Subcutaneous abdominal adipose tissue (tissue), 5 donors: Measurements from ENCODE around the gene UBE3A.
A peak's percentile ranks its signal among the peaks of the same experiment; 100 is the strongest.

Experiments
- H3K27ac ChIP-seq: one replicate; pipeline ENCODE4 v1.7.0; 2013; ENCODE audit warnings: low read depth, mild to moderate bottlenecking, inconsistent platforms, low read length, moderate library complexity
- H3K27me3 ChIP-seq, 5 donors: one replicate each; pipeline ENCODE4 v1.7.0; 2013; ENCODE audit warnings: low read length in 5 of 5, inconsistent platforms in 1 of 5; ENCODE audit not compliant: control insufficient read depth in 5 of 5, insufficient read depth in 4 of 5
- H3K36me3 ChIP-seq, 5 donors: one replicate each; pipeline ENCODE4 v1.7.0; 2013; ENCODE audit warnings: low read length in 5 of 5; ENCODE audit not compliant: control insufficient read depth in 5 of 5, insufficient read depth in 5 of 5
- H3K4me1 ChIP-seq, 5 donors: one replicate each; pipeline ENCODE4 v1.7.0; 2013; ENCODE audit warnings: low read length in 5 of 5, mild to moderate bottlenecking in 3 of 5, moderate library complexity in 1 of 5; ENCODE audit not compliant: control insufficient read depth in 5 of 5, insufficient read depth in 5 of 5
- H3K4me3 ChIP-seq, 5 donors: one replicate each; pipeline ENCODE4 v1.7.0; 2013; ENCODE audit warnings: low read length in 5 of 5, low read depth in 1 of 5
- H3K9ac ChIP-seq, 5 donors: one replicate each; pipeline ENCODE4 v1.7.0; 2013; ENCODE audit warnings: low read length in 5 of 5, mild to moderate bottlenecking in 4 of 5, moderate library complexity in 3 of 5
- H3K9me3 ChIP-seq, 5 donors: one replicate each; pipeline ENCODE4 v1.7.0; 2013; ENCODE audit warnings: low read length in 5 of 5; ENCODE audit not compliant: control insufficient read depth in 5 of 5
- donor health status: healthy.
- donor health status: healthy.
- donor health status: healthy.
- donor health status: healthy.
- donor health status: healthy.

UBE3A gene

GRCh38 chr15:25438601-25439368, at the start of gene UBE3A:
Gene UBE3A, minus strand, starts transcription at chr15:25439024. Its CDS starts 29,917 bp downstream, at chr15:25409107.
- Histone ChIP-seq H3K36me3 (no peaks in the 10 kb centered on the region), H3K4me3 (peak within 1 kb of the TSS; percentile 90 to 91 (median 90)), H3K4me1 (peaks cover 0 to 42% (median 36%) of the 10 kb centered on the region in 5 donors), H3K27ac (peak within 1 kb of the TSS; percentile 95), H3K27me3 (no peaks in the 10 kb centered on the region), H3K9me3 (no peaks in the 10 kb centered on the region), H3K9ac (peak within 1 kb of the TSS; percentile 89 to 99 (median 97))

- Histone ChIP-seq H3K4me1 (no peaks in the 10 kb centered on the region), H3K36me3 (no peaks in the 10 kb centered on the region), H3K27me3 (no peaks in the 10 kb centered on the region), H3K9me3 (peaks cover 0 to 29% (median 15%) of the 10 kb centered on the region in 5 donors), H3K4me3 (no peak overlapping the region), H3K27ac (no peak overlapping the region), H3K9ac (no peak overlapping the region)
Observed at GRCh38 chr15:25487226-25487884, 48.5 kb upstream of the UBE3A start.

- Histone ChIP-seq H3K27me3 (no peaks in the 10 kb centered on the region), H3K4me3 (no peak overlapping the region), H3K9me3 (peaks cover 0 to 22% (median 10%) of the 10 kb centered on the region in 5 donors), H3K36me3 (no peaks in the 10 kb centered on the region), H3K9ac (no peak overlapping the region), H3K27ac (no peak overlapping the region), H3K4me1 (peaks cover 0 to 5% (median 4%) of the 10 kb centered on the region in 5 donors)
Observed at GRCh38 chr15:25486051-25486450, 47.2 kb upstream of the UBE3A start.

GRCh38 chr15:25481208-25481859, 42.5 kb upstream of the UBE3A start:
- H3K9me3 ChIP-seq, result peaks cover 0 to 2% (median 0%) of the 10 kb centered on the region in 5 donors
- no peaks in the 10 kb centered on the region for H3K36me3 ChIP-seq
- H3K4me1 ChIP-seq, result peaks cover 0 to 9% (median 5%) of the 10 kb centered on the region in 5 donors
- no peak overlapping the region for H3K27ac ChIP-seq
- no peak overlapping the region for H3K9ac ChIP-seq
- peak overlapping the region in 2 of 5 donors; percentile 11 to 39 for H3K4me3 ChIP-seq
- peaks cover 0 to 2% (median 0%) of the 10 kb centered on the region in 5 donors for H3K27me3 ChIP-seq

GRCh38 chr15:25478313-25478712, 39.5 kb upstream of the UBE3A start:
- Histone ChIP-seq H3K4me3 (no peak overlapping the region), H3K9ac (no peak overlapping the region), H3K9me3 (peaks cover 0 to 3% (median 0%) of the 10 kb centered on the region in 5 donors), H3K27ac (no peak overlapping the region), H3K4me1 (peaks cover 0 to 9% (median 5%) of the 10 kb centered on the region in 5 donors), H3K36me3 (no peaks in the 10 kb centered on the region), H3K27me3 (peaks cover 0 to 2% (median 0%) of the 10 kb centered on the region in 5 donors)

GRCh38 chr15:25477816-25478215, 39.0 kb upstream of the UBE3A start:
- peaks cover 0 to 9% (median 5%) of the 10 kb centered on the region in 5 donors for H3K4me1 ChIP-seq
- H3K9me3 ChIP-seq, result peaks cover 0 to 3% (median 0%) of the 10 kb centered on the region in 5 donors
- peaks cover 0 to 2% (median 0%) of the 10 kb centered on the region in 5 donors for H3K27me3 ChIP-seq
- no peak overlapping the region for H3K4me3 ChIP-seq
- no peak overlapping the region for H3K27ac ChIP-seq
- no peaks in the 10 kb centered on the region for H3K36me3 ChIP-seq
- H3K9ac ChIP-seq, result no peak overlapping the region

GRCh38 chr15:25474251-25474650, 35.4 kb upstream of the UBE3A start:
- H3K36me3 ChIP-seq, result no peaks in the 10 kb centered on the region
- H3K27me3 ChIP-seq, result no peaks in the 10 kb centered on the region
- no peak overlapping the region for H3K9ac ChIP-seq
- H3K4me1 ChIP-seq, result no peaks in the 10 kb centered on the region
- no peak overlapping the region for H3K27ac ChIP-seq
- H3K4me3 ChIP-seq, result no peak overlapping the region
- peaks cover 0 to 11% (median 0%) of the 10 kb centered on the region in 5 donors for H3K9me3 ChIP-seq

GRCh38 chr15:25470230-25470629, 31.4 kb upstream of the UBE3A start:
- Histone ChIP-seq H3K4me1 (no peaks in the 10 kb centered on the region), H3K36me3 (no peaks in the 10 kb centered on the region), H3K27me3 (no peaks in the 10 kb centered on the region), H3K9ac (no peak overlapping the region), H3K27ac (no peak overlapping the region), H3K9me3 (peaks cover 0 to 11% (median 0%) of the 10 kb centered on the region in 5 donors), H3K4me3 (no peak overlapping the region)

- no peak overlapping the region for H3K27ac ChIP-seq
- H3K4me3 ChIP-seq, result no peak overlapping the region
- H3K9me3 ChIP-seq, result peaks cover 0 to 10% (median 0%) of the 10 kb centered on the region in 5 donors
- H3K36me3 ChIP-seq, result no peaks in the 10 kb centered on the region
- no peaks in the 10 kb centered on the region for H3K27me3 ChIP-seq
- H3K9ac ChIP-seq, result no peak overlapping the region
- H3K4me1 ChIP-seq, result no peaks in the 10 kb centered on the region
Observed at GRCh38 chr15:25469377-25469776, 30.6 kb upstream of the UBE3A start.
